CD14-positive monocyte (primary cell): ENCODE results near the gene ASCC3. TPM values are rescaled to one million over a fixed set of nuclear protein-coding genes. Genes with fewer than 3 reads are reported as not detected.

Source experiments
- DNase-seq, 3 donors: peaks; one replicate each; pipeline ENCODE4 v3.0.0-alpha.2; 2011 to 2022
- H2AFZ ChIP-seq: 2 replicates; pipeline ENCODE4 v1.6.0; 2012; ENCODE audit warnings: mild to moderate bottlenecking, low read depth, low read length, inconsistent platforms; ENCODE audit not compliant: insufficient read depth, poor library complexity, severe bottlenecking
- H3K27ac ChIP-seq, 2 donors: 1 replicate in 1 of 2; 2 replicates in 1 of 2; pipeline ENCODE4 v1.5.1; 2012 to 2013; ENCODE audit warnings: low read length in 2 of 2, control low read depth in 1 of 2, inconsistent platforms in 1 of 2, low read depth in 1 of 2, mild to moderate bottlenecking in 1 of 2
- H3K27me3 ChIP-seq, 2 donors: one replicate each; pipeline versions ENCODE4 v1.6.0 to v1.6.1; 2011 to 2013; ENCODE audit warnings: low read length in 2 of 2; ENCODE audit not compliant: control insufficient read depth in 2 of 2, insufficient read depth in 2 of 2
- H3K36me3 ChIP-seq, 2 donors: replicated peaks in 1 of 2; 1 replicate in 1 of 2; 2 replicates in 1 of 2; pipeline versions ENCODE4 v1.5.1 to v1.6.1; 2012 to 2013; ENCODE audit warnings: low read length in 2 of 2, control low read depth in 1 of 2, inconsistent platforms in 1 of 2, mild to moderate bottlenecking in 1 of 2; ENCODE audit not compliant: insufficient read depth in 2 of 2, control insufficient read depth in 1 of 2
- H3K4me1 ChIP-seq, 2 donors: 1 replicate in 1 of 2; 2 replicates in 1 of 2; pipeline versions ENCODE4 v1.5.1 to v1.6.1; 2012 to 2013; ENCODE audit warnings: low read length in 2 of 2, control low read depth in 1 of 2, inconsistent platforms in 1 of 2, mild to moderate bottlenecking in 1 of 2, moderate library complexity in 1 of 2; ENCODE audit not compliant: insufficient read depth in 2 of 2, control insufficient read depth in 1 of 2
- H3K4me2 ChIP-seq: replicated peaks from 2 replicates; pipeline ENCODE3; 2012; ENCODE audit warnings: low read length, moderate library complexity, mild to moderate bottlenecking; ENCODE audit not compliant: poor library complexity, severe bottlenecking; ENCODE audit errors: extremely low read depth
- H3K4me3 ChIP-seq, 3 experiments: fragments of 200-600 bp in 1 of 3; sonication (generic) in 1 of 3; replicated peaks in 1 of 3; 1 replicate in 2 of 3; 2 replicates in 1 of 3; pipeline ENCODE4 v1.5.1; 2011 to 2013; ENCODE audit warnings: low read length in 3 of 3, mild to moderate bottlenecking in 3 of 3, control low read depth in 2 of 3, low read depth in 2 of 3, inconsistent platforms in 1 of 3, moderate library complexity in 1 of 3
- H3K79me2 ChIP-seq: 2 replicates; pipeline ENCODE4 v1.6.0; 2012; ENCODE audit warnings: mild to moderate bottlenecking, control low read depth, inconsistent platforms, low read length, moderate library complexity; ENCODE audit not compliant: insufficient read depth
- H3K9ac ChIP-seq: 2 replicates; pipeline ENCODE4 v1.6.0; 2017; ENCODE audit warnings: low read length, mild to moderate bottlenecking; ENCODE audit not compliant: insufficient read depth, poor library complexity, severe bottlenecking
- H3K9me3 ChIP-seq, 2 donors: replicated peaks in 1 of 2; 1 replicate in 1 of 2; 2 replicates in 1 of 2; pipeline versions ENCODE4 v1.5.1 to v1.6.1; 2012 to 2013; ENCODE audit warnings: low read length in 2 of 2, control low read depth in 1 of 2; ENCODE audit not compliant: control insufficient read depth in 1 of 2, insufficient read depth in 1 of 2
- H4K20me1 ChIP-seq: 2 replicates; pipeline ENCODE4 v1.6.0; 2012; ENCODE audit warnings: mild to moderate bottlenecking, low read length, control low read depth, moderate library complexity; ENCODE audit not compliant: insufficient read depth
- H3K27ac Mint-ChIP-seq, 7 donors: one replicate each; pipeline ENCODE4 v1.8.0; 2020; ENCODE audit warnings: mild to moderate bottlenecking in 7 of 7, mixed read lengths in 7 of 7, moderate library complexity in 6 of 7, inconsistent platforms in 2 of 7
- H3K27me3 Mint-ChIP-seq, 3 donors: one replicate each; pipeline ENCODE4 v1.8.0; 2021 to 2022; ENCODE audit warnings: low read depth in 3 of 3, mild to moderate bottlenecking in 3 of 3, mixed read lengths in 3 of 3, moderate library complexity in 3 of 3, inconsistent platforms in 1 of 3
- H3K36me3 Mint-ChIP-seq, 2 donors: one replicate each; pipeline ENCODE4 v1.8.0; 2020; ENCODE audit warnings: mixed read lengths in 2 of 2, inconsistent platforms in 1 of 2, mild to moderate bottlenecking in 1 of 2
- H3K4me1 Mint-ChIP-seq: one replicate; pipeline ENCODE4 v1.8.0; 2020; ENCODE audit warnings: mild to moderate bottlenecking, mixed read lengths
- H3K4me3 Mint-ChIP-seq, 2 donors: one replicate each; pipeline ENCODE4 v1.8.0; 2020; ENCODE audit warnings: mild to moderate bottlenecking in 2 of 2, mixed read lengths in 2 of 2, moderate library complexity in 1 of 2
- H3K9me3 Mint-ChIP-seq, 7 donors: one replicate each; pipeline ENCODE4 v1.8.0; 2020 to 2022; ENCODE audit warnings: mixed read lengths in 7 of 7, mild to moderate bottlenecking in 6 of 7, moderate library complexity in 6 of 7, inconsistent platforms in 2 of 7
- CTCF ChIP-seq: fragments of 200-600 bp; IDR thresholded peaks from one replicate; pipeline ENCODE4 v1.8.0; 2022; ENCODE audit warnings: antibody characterized with exemption, mild to moderate bottlenecking
- WGBS: methylation state at CpG from one replicate; pipeline ENCODE4 v1.1.5; 2013; ENCODE audit warnings: missing lambda C conversion rate; ENCODE audit not compliant: insufficient coverage; 5-methylcytosine and 5-hydroxymethylcytosine counted together
- intact Hi-C, 2 donors: fragments of 100-400 bp; cut with micrococcal nuclease; formaldehyde crosslinking; loops; one replicate each; pipeline versions ENCODE4 v1.15.0 to v1.15.1; 2023
- polyA plus RNA-seq, 3 donors: library from polyadenylated mRNA; depleted of rRNA in 1 of 3; unstranded in 2 of 3; stranded (reverse) in 1 of 3; fragments of 300-500 nt in 2 of 3; fragments of >200 nt in 1 of 3; fragmentation: Illumina TruSeq in 2 of 3; gene quantifications; 1 replicate in 2 of 3; 2 replicates in 1 of 3; pipeline ENCODE4 v1.2.3, GENCODE V29; 2012 to 2021

ASCC3 gene
- polyA plus RNA-seq, 3 donors, result 6.4 to 12.9 (median 10.6) TPM

- Mint-ChIP-seq H3K27me3 (peaks cover 4 to 18% (median 10%) of the 10 kb centered on the region in 3 donors), H3K4me1 (peaks cover 2% of the 10 kb centered on the region), H3K36me3 (no peaks in the 10 kb centered on the region), H3K4me3 (no peak overlapping the region), H3K27ac (no peak overlapping the region), H3K9me3 (peaks cover 0 to 15% (median 8%) of the 10 kb centered on the region in 7 donors)
- Histone ChIP-seq H3K4me2 (no peak overlapping the region), H2AFZ (no peak overlapping the region), H3K27ac (no peak overlapping the region), H3K4me1 (no peaks in the 10 kb centered on the region), H3K9ac (no peak overlapping the region), H3K27me3 (peaks cover 6 to 8% of the 10 kb centered on the region in 2 donors), H3K9me3 (no peaks in the 10 kb centered on the region), H3K4me3 (no peak overlapping the region), H4K20me1 (no peaks in the 10 kb centered on the region), H3K79me2 (no peaks in the 10 kb centered on the region), H3K36me3 (no peaks in the 10 kb centered on the region)
- 82% methylated on average over 7 of the region's 13 CpGs for WGBS
- no peak for DNase-seq
- intact Hi-C loops, result no loop called here
- no peak for TF ChIP-seq CTCF
Observed at GRCh38 chr6:100491952-100492670, 389.0 kb downstream of the ASCC3 start.

- Histone ChIP-seq H2AFZ (no peak overlapping the region), H3K36me3 (no peaks in the 10 kb centered on the region), H3K4me3 (no peak overlapping the region), H4K20me1 (no peaks in the 10 kb centered on the region), H3K79me2 (no peaks in the 10 kb centered on the region), H3K27ac (no peak overlapping the region), H3K9ac (no peak overlapping the region), H3K9me3 (no peaks in the 10 kb centered on the region), H3K27me3 (peaks cover 13% of the 10 kb centered on the region in 2 donors), H3K4me2 (no peak overlapping the region), H3K4me1 (no peaks in the 10 kb centered on the region)
- H3K27me3 Mint-ChIP-seq, result peaks cover 4 to 26% (median 12%) of the 10 kb centered on the region in 3 donors
- intact Hi-C loops, result no loop called here
- no peaks in the 10 kb centered on the region for H3K36me3 Mint-ChIP-seq
- no CpG with 5 or more reads among the region's 2 CpGs for WGBS
- H3K27ac Mint-ChIP-seq, result no peak overlapping the region
- peaks cover 0 to 5% (median 3%) of the 10 kb centered on the region in 7 donors for H3K9me3 Mint-ChIP-seq
- no peak for TF ChIP-seq CTCF
- no peak overlapping the region for H3K4me3 Mint-ChIP-seq
- H3K4me1 Mint-ChIP-seq, result peaks cover 2% of the 10 kb centered on the region
- DNase-seq, result no peak
Observed at GRCh38 chr6:100490065-100490464, 391.1 kb downstream of the ASCC3 start.
